Measurements from ENCODE around the gene GEMIN7. TPM values are rescaled to one million over a fixed set of nuclear protein-coding genes. Genes with fewer than 3 reads are reported as not detected.

GEMIN7 gene
- total RNA-seq, 2 donors from 2014 or later: 15.8 to 19.5 TPM

DNA sequence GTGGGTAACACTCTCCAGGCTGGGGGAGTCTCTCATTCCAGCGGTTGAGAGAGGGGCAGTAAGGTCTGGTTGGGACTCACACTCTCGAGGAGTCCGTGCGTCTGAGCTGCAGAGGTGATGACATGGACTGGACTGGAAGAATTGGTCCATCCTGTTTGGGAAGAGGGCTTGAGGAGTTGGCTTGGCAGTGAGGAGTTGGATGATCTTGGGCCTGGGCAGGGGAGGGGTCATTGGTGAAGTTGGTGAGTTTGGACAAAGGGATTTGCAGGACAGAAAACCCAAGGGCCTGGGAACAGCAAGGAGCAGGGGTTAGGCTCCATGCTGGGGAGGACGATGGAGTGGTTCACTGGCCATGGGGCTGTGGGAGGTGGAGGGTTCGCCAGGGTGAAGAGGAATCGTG lies 17.6 kb downstream of the GEMIN7 start:
- H3K9me3 ChIP-seq: no peaks in the 10 kb centered on the region
- H3K36me3 ChIP-seq (replicated peaks in 1 of 2; ENCODE audit: insufficient read depth in 1 of 2, low read depth in 2 of 2): no peaks in the 10 kb centered on the region
- ATAC-seq (no peak), DNase-seq (no peak)
- WGBS, 2 donors: 84 to 86% methylated on average over 7 of the region's 7 CpGs
- peaks cover 82% of the 10 kb centered on the region for H3K4me1 ChIP-seq
- intact Hi-C loops (cut with DNase I): no loop called here
- H3K27me3 ChIP-seq: no peaks in the 10 kb centered on the region
- no peak for TF ChIP-seq POLR2A (IDR thresholded peaks at IDR 0.05)
- no peak for TF ChIP-seq CTCF (IDR thresholded peaks at IDR 0.05)
- no peak overlapping the region for H3K27ac ChIP-seq
- no peak overlapping the region for H3K4me3 ChIP-seq

DNA sequence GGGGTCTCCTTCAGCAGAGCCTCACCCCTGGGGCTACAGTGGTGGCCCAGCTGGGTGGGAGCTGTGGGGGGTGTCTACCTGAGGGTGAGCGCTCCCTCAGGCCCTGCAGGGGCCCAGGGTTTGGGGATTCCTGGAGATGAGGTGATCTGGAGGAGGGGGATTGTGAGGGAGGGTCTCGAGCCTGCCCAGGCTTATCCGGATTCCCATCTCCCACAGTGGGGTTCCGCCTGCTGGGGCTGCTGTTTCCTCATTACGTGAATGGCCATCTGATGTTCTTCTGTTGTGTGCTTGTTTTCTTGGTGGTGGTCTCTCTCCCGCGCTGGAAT lies 18.4 kb downstream of the GEMIN7 start:
- H3K27me3 ChIP-seq: no peaks in the 10 kb centered on the region
- H3K4me3 ChIP-seq: no peak overlapping the region
- WGBS, 2 donors: 55 to 61% methylated on average over 7 of the region's 7 CpGs
- no peak for TF ChIP-seq POLR2A (IDR thresholded peaks at IDR 0.05)
- no peak for TF ChIP-seq CTCF (IDR thresholded peaks at IDR 0.05)
- H3K36me3 ChIP-seq (replicated peaks in 1 of 2; ENCODE audit: insufficient read depth in 1 of 2, low read depth in 2 of 2): no peaks in the 10 kb centered on the region
- H3K9me3 ChIP-seq: no peaks in the 10 kb centered on the region
- no peak for DNase-seq
- no peak for ATAC-seq
- H3K4me1 ChIP-seq: peaks cover 89% of the 10 kb centered on the region
- intact Hi-C loops (cut with DNase I): no loop called here
- peak overlapping the region in 2 of 4 donors; percentile 70 to 81 for H3K27ac ChIP-seq

GRCh38 chr19:45097776-45098520 lies 18.9 kb downstream of the GEMIN7 start:
- peak overlapping the region in 3 of 4 donors; percentile 15 to 81 (median 70) for H3K27ac ChIP-seq

GRCh38 chr19:45098521-45099466 lies 19.7 kb downstream of the GEMIN7 start:
- Histone ChIP-seq H3K4me3 (no peak overlapping the region), H3K36me3 (replicated peaks in 1 of 2; ENCODE audit: insufficient read depth in 1 of 2, low read depth in 2 of 2) (no peaks in the 10 kb centered on the region), H3K4me1 (peaks cover 97% of the 10 kb centered on the region), H3K9me3 (no peaks in the 10 kb centered on the region), H3K27me3 (no peaks in the 10 kb centered on the region), H3K27ac (peak overlapping the region; percentile 37 to 81 (median 62))
- WGBS, 2 donors: 37% methylated on average over 14 to 15 of the region's 15 CpGs
- peak in 2 of 4 donors; percentile 49 to 54 for DNase-seq
- TF ChIP-seq CTCF (IDR thresholded peaks at IDR 0.05): no peak
- no peak for ATAC-seq
- intact Hi-C loops (cut with DNase I): no loop called here

More at GRCh38 chr19:45097776-45098520, 18.9 kb downstream of the GEMIN7 start:
- H3K9me3 ChIP-seq: no peaks in the 10 kb centered on the region
- TF ChIP-seq POLR2A (IDR thresholded peaks at IDR 0.05): no peak
- TF ChIP-seq CTCF (IDR thresholded peaks at IDR 0.05): no peak
- DNase-seq: peak in 3 of 4 donors; percentile 51 to 73 (median 53)
- peak; percentile 28 for ATAC-seq
- no peaks in the 10 kb centered on the region for H3K27me3 ChIP-seq
- 48 to 58% methylated on average over 9 to 16 of the region's 16 CpGs for WGBS, 2 donors
- no peak overlapping the region for H3K4me3 ChIP-seq
- H3K4me1 ChIP-seq: peaks cover 94% of the 10 kb centered on the region
- intact Hi-C loops (cut with DNase I): no loop called here
- no peaks in the 10 kb centered on the region for H3K36me3 ChIP-seq (replicated peaks in 1 of 2; ENCODE audit: insufficient read depth in 1 of 2, low read depth in 2 of 2)

Measured in body of pancreas (tissue), 4 donors.